GM13977 (cell line): ENCODE results near the gene EXOC3L4.
"Not testable (repeated sequence)": the region's sequence is repeated elsewhere in the genome, so short reads cannot be mapped to it uniquely, and the experiment has no call there.

ENCODE experiments used
- DNase-seq: peaks from one replicate; pipeline ENCODE4 v3.0.0; 2012; ENCODE audit warnings: low spot score
- CTCF ChIP-seq: IDR thresholded peaks from 2 replicates; pipeline ENCODE4 v1.5.1; 2012; ENCODE audit warnings: mild to moderate bottlenecking, control low read depth; ENCODE audit not compliant: insufficient read depth; ENCODE audit errors: extremely low read depth, missing control alignments
- in situ Hi-C: fragments of 300-500 bp; cut with MboI; formaldehyde crosslinking; loops from one replicate; pipeline ENCODE4 v1.12.0; 2022; ENCODE audit warnings: low sequenced_read_pairs, low pct_unique_long_range_greater_than_20kb, mixed read lengths, inconsistent platforms; ENCODE audit not compliant: unreplicated experiment

The EXOC3L4 gene

DNA sequence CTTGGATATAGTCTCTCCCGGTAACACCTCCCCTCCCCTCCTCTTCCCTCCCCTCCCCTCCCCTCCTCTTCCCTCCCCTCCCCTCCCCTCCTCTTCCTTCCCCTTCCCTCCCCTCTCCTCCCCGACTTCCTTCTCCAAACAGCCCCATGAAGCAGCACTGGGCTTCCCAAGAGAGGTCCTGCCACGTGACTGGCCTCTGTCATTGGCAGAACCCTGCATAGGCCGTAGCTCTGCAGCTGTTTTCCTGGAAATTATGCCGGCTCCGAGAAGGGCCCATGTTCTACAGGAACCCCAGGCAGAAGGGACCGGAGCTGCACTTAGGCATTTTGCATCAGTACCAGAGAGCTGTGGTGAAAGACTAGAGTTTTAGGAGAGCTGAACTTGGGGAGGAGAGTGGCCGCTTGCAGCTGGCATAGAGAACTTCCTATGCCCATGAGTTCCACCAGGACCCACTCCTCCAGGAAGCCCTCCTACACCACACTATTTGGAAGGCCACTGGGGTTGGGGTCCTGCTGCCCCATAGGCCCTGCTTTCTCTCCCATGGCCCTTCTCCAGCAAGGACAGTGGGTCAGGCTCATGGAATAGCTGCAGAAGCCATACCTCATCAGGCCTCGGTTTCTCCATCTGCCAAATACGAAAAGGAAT lies 23.6 kb downstream of the EXOC3L4 start:
- no peak for TF ChIP-seq CTCF
- DNase-seq = no peak
- in situ Hi-C loops = no loop called here

DNA sequence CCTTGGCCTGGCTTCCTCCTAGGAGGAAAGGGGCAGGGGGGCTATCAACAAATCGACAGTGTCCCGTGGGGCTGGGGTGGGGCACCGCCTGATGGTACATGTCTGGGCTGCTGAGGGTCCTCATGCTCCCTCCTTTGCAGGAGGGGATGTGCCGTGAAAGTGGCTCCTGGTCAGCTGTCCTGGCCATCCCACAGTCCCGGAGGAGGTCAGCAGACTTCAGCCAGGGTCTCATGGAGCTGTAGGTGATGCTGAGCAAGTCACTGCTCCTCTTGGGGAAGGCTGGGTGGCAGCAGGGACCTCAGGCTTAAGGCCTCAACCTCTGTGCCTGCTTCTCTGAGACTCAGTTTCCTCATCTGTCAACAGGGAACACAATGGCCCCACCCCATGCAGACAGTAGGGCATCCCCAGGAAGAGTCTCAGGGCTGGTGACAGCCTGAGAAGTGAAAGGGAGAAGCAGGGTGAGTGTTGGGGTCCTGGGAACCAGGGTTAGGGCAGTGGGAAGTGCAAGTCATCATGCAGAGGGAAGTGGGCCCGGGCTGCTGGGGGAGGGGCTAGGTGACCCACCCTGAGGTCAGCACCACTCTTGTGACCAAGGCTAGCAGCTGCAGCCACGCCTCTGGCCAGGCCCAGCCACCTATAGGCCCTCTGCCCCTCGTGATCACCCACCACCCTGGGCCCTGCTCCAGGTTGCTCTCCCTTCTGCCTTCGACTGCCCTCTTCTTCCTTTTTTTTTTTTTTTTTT lies 24.3 kb downstream of the EXOC3L4 start:
- TF ChIP-seq CTCF = no peak
- no peak for DNase-seq
- in situ Hi-C loops = no loop called here

DNA sequence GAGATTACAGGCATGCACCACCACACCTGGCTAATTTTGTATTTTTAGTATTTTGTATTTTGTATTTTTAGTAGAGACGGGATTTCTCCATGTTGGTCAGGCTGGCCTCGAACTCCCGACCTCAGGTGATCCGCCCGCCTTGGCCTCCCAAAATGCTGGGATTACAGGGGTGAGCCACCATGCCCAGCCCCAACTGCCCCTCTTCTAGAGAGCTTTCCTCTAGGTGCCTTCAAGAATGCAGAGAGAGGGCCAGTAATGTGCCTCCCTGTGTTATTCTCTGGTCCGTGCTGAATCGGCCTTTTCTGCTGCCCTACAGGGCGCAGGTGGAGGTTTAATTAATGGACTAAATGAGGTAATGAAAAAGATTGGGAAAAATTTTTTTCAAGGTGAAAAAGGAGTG lies 25.0 kb downstream of the EXOC3L4 start:
- in situ Hi-C loops, DNase-seq: not testable (repeated sequence)

GRCh38 chr14:103121121-103121845 lies 26.8 kb downstream of the EXOC3L4 start:
- TF ChIP-seq CTCF = no peak
- DNase-seq = no peak
- in situ Hi-C loops = no loop called here

DNA sequence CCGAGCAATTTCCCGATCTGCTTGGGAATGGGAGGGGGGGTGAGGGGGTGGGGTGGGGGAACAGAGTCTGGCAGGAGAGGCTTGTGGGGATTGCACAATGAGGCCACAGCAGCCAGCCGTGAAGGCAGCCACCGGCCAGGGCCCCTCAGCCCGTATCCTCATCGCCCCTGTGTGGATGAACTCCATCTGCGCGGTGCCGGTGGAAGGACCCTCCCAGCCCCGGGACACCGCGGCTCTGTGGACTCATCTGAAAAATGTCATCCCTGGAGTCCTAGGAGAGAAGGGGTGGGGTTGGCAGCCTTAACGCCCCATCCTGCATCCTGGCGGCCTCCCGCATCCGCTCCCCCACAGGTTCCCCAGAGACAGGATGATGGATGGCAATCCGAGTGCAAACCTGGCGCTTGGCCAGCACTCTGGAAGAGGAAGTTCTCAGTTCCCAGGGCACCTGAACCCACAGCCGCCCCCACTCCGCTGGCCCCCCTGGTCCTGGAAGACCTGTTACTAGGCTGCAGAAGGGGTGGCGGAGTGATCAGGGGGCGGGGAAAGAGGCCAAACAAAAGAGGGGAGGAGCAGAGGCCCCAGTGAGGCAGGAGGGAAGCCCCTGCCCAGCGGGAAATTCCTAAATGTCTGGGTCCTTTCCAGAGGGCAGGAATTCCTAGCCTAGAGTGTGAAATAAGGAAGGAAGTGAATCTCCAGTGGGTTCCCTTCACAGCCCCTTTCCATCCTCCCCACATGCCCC lies 27.5 kb downstream of the EXOC3L4 start:
- in situ Hi-C loops = no loop called here
- no peak for TF ChIP-seq CTCF
- DNase-seq = no peak

- no peak for TF ChIP-seq CTCF
- in situ Hi-C loops = no loop called here
- DNase-seq = no peak
Measured at GRCh38 chr14:103122585-103122946, 28.0 kb downstream of the EXOC3L4 start.
